Tibial nerve (tissue), 4 donors: ENCODE results near the gene IL17B.

Source experiments
- EP300 ChIP-seq, 2 donors: sonication (generic); formaldehyde crosslinking; IDR thresholded peaks; one replicate each; pipeline ENCODE4 v1.6.1; 2017; ENCODE audit warnings: antibody characterized with exemption in 2 of 2, mild to moderate bottlenecking in 1 of 2
- POLR2A ChIP-seq, 2 donors: fragments of 450-650 bp; IDR thresholded peaks; one replicate each; pipeline ENCODE4 v1.6.1; 2017; ENCODE audit warnings: antibody characterized with exemption in 2 of 2, mild to moderate bottlenecking in 2 of 2, moderate library complexity in 2 of 2
- TF ChIP-seq, protein P1 (sequence below), 5 experiments: fragments of 200-600 bp in 3 of 5; fragments of 450-650 bp in 2 of 5; sonication (generic) in 3 of 5; IDR thresholded peaks; one replicate each; pipeline ENCODE4 v1.5.1; 2016 to 2019; ENCODE audit warnings: antibody characterized with exemption in 5 of 5, mild to moderate bottlenecking in 3 of 5, moderate library complexity in 2 of 5

DNA sequence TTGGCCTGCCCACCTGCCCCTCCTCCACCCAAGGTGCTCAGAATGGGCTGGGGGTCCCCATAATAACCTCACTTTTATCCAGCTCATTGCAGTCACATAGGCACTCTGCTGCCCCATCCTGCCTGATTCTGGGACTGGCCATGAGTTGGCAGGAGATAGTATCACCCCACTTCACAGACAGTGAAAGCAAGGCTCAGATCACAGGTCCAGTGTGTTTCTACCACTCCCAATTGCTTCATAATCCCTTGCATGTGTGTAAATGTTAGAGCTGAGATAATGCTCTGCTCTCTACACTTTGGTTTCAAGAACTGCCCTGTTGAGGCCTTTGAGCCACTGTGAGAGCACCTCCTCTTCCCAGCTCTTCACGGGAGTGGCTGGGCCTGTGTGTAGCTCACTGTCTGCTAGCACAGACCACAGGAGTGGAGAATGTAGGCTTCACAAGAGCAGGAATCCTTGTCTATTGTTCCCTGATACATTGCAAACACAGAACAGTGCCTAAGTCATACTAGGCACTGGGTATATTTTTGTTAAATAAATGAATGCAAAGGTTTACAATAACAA, 12.8 kb downstream of the IL17B start:
- TF ChIP-seq POLR2A (IDR thresholded peaks at IDR 0.05) (no peak), EP300 (IDR thresholded peaks at IDR 0.05) (no peak)
- TF ChIP-seq, protein P1, sequence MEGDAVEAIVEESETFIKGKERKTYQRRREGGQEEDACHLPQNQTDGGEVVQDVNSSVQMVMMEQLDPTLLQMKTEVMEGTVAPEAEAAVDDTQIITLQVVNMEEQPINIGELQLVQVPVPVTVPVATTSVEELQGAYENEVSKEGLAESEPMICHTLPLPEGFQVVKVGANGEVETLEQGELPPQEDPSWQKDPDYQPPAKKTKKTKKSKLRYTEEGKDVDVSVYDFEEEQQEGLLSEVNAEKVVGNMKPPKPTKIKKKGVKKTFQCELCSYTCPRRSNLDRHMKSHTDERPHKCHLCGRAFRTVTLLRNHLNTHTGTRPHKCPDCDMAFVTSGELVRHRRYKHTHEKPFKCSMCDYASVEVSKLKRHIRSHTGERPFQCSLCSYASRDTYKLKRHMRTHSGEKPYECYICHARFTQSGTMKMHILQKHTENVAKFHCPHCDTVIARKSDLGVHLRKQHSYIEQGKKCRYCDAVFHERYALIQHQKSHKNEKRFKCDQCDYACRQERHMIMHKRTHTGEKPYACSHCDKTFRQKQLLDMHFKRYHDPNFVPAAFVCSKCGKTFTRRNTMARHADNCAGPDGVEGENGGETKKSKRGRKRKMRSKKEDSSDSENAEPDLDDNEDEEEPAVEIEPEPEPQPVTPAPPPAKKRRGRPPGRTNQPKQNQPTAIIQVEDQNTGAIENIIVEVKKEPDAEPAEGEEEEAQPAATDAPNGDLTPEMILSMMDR (IDR thresholded peaks at IDR 0.05): no peak
